HG02798 (cell line): ENCODE measurements around the gene LARP6.
A peak's percentile ranks its signal among the peaks of the same experiment; 100 is the strongest.
"Not testable (repeated sequence)": the region's sequence is repeated elsewhere in the genome, so short reads cannot be mapped to it uniquely, and the experiment has no call there.

ENCODE experiments used
- ATAC-seq: cut with Tn5 transposase; IDR thresholded peaks from one replicate; pipeline ENCODE4 v1.9.1; 2021; ENCODE audit warnings: mild to moderate bottlenecking; ENCODE audit not compliant: unreplicated experiment, poor library complexity

The LARP6 gene

GRCh38 chr15:70853973-70854665, at the start of gene LARP6:
Gene LARP6, minus strand, starts transcription at chr15:70854157. Its CDS starts 69 bp downstream, at chr15:70854088.
- ATAC-seq: no peak

- ATAC-seq: no peak
These were observed 48.1 kb upstream of the LARP6 start for GRCh38 chr15:70902107-70902506.

DNA sequence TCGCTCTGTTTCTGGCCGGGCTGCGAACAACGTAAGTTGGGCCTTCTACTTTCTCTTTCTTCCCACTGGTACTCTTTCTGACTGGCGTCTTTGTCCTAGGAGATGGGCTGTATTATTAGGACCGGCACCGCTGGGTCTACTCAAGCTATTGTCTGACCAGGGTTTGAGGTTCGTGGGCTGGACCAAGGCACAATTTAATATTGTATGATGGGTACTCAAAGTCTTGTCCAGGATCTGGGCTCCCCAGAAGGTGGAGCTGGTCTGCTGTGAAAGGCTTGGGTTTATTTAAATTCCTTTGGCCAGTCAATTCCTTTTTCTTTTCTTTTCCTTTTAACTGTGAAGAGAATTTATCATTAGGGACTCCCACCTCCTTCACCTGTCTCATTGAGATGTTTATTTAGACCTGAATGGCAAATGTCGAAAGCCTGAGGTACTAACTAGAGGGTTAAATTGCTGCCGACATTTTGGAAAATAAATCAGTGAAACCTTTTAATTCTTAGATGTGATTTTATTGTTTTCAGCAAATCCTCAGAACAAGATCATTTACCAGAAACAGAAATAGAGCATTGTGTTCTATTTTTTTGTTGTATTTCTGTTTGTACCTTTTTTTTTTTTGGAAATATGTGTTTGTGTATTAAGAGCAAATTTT, 39.1 kb upstream of the LARP6 start:
- peak; percentile 20 for ATAC-seq

DNA sequence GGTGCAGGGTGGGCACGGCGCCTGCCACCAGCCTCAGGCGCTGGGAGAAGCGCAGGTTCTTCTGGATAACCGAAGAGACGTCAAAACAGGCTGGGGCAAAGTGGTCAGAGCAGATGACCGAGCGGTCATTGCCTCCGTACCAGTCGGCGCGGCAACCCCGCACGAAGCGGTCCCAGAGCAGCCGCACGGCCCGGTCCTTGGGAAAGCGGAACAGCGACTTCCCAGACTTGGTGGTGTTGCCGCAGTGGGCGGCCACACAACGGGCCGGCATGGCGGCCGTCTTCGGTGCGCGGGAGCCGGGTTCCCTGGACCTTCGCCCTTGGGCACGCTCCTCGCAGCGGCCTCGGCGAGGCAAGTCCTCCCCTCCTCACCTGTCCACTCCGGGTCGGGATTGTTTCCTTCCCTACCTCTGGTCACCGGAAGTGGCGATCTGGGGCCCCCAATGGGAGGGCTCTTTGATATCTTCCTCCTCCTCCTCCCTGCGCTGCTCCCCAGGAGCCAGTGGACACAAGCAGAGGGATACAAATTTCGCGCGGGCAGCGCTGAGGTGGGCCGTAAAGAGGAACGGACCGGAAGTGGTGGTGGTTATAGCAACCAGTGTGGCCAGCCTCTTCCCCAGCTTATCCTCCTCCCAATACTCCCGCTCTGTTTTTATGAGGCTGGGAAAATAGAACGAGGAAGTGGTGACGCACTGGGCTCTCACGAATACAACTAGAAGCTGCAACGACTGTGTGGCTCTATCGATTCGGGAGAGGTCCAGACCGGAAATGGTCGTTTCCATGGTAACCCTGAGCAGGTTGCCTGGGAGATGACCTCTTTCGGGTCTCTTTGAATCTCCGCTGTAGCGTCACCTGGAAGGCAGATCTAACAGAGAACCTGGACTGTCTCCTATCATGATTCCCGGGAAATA, 38.3 kb upstream of the LARP6 start, which contains the start of the genes LRRC49 and THAP10:
Gene LRRC49, plus strand, starts transcription at position 825 of the 910 bp plus-strand sequence. Its CDS starts 69 bp downstream, at position 894.
Gene THAP10, minus strand, starts transcription at position 432 of the 910 bp plus-strand sequence. Its CDS starts 161 bp downstream, at position 271.
- ATAC-seq: peak; percentile 88

GRCh38 chr15:70882361-70882760, 28.4 kb upstream of the LARP6 start:
- no peak for ATAC-seq

DNA sequence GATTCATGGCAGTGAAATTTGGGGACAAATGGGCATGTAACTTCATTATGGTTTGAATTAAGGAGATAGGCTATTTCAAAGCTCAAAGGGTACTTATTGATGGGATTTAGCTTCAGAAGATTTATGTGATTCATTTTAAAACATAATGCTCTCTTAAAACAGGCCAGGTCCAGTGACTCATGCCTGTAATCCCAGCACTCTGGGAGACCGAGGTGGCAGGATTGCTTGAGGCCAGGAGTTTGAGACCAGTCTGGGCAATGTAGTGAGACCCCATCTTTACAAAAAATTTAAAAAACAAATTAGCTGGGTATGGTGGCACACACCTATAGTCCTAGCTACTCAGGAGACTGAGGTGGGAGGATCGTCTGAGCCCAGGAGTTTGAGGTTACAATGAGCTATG, 26.8 kb upstream of the LARP6 start:
- ATAC-seq: no peak

GRCh38 chr15:70879401-70879800, 25.4 kb upstream of the LARP6 start:
- no peak for ATAC-seq

DNA sequence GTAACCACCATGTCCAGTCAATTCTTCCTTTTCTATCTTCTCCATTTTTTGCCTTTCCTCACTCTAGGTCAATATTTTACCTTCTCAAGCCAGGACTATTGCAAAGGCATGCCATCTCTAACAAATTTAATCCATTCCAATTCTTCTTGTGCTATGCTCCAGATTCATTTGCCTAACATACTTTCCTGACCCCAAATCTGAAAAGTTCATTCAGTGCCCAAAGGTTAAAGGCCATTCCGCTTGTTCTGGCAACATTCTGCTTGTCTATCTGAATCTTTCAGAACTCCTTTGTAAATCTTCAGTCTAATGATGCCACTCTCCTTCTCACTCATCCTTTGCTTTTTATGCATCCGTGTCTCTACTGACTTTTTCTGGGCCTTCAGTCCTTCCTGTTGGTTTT, 22.7 kb upstream of the LARP6 start:
- ATAC-seq: no peak

DNA sequence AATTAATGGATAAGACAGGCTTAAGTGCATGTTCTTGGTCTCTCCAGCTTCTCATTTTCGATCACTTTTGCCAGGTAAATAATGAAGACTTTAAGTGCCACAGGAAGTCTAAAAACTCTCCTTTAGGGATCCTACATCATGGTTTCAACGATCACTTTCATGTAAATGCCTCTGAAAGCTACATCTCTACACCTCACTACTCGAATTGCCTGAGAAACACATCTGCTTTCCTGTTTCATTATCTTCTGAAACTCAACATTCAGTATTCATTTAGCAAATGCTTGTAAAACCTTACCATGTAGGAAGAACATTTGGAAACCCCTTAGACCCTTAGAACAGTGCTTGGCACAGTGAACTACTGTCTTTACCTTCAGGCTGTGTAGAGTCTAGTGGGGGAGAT, 22.1 kb upstream of the LARP6 start:
- ATAC-seq: no peak

DNA sequence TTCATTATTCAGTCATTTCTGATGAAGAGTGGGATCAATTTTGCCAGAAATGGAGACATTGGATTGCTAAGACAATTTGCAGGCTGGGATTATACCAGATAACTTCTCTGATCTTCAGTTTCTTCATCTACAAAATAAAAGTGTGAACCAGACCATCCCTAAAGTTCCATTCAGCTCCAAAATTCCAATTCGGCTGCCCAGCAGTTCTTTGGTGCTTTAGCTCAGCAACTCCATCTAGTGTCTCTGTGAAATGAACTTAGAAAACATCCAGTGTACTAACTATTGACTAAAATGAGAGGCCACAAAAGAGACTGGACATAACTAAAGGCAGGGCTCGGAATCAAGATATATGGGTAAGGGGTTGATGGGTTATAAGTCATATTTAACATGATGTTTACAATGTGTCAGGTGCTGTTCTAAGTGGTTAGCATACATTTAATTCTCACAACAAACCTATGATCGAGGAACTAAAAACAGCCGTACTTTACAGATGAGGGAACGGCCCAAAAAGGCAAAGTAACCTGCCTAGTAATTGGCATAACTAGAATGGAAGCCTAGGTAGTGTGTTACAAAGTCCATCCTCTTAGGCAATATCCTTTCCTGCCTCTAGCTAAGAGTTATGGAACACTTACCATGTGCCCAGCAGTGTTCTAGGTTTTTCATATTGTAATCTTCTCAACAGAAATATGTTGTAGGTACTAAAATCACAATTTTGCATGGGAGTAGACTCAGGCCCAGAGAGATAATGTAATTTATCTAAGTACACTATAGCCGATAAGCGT, 21.2 kb upstream of the LARP6 start:
- no peak for ATAC-seq

DNA sequence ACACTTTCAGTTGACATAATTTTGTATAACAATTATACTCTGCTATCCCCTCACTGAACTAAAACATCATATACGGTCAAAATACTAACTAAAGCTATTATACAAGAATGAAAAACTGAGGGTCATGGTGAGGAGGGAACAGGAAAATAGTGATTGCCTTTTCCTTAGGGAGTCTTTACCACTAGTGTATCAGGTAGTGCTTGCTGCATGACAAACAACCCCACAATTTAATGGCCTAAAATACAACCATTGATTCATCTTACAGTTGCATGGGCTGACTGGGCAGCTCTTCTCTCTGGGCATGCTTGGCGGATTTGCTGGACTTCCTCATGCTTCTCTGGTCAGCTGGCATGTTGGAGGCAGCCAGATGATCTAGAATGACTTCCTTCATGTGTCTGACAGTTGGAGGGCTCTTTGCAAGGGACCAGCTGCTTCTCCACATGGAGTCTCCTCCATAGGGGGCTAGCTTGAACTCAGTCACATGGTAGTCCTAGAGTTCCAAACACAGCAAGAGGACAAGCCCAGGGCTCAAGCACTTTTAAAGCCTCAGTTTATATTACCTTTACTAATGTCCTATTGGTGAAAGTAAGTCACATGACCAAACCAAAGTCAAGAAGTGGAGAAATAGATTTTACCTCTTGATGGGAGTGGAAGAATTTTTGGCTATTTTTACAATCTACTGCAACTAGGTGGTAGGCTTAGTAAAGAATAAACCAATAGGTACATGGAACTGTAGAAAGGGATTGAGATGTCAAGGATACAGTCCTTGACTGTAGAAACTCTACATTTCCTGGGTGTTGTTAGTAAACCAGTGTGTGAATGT, 19.5 kb upstream of the LARP6 start:
- no peak for ATAC-seq

DNA sequence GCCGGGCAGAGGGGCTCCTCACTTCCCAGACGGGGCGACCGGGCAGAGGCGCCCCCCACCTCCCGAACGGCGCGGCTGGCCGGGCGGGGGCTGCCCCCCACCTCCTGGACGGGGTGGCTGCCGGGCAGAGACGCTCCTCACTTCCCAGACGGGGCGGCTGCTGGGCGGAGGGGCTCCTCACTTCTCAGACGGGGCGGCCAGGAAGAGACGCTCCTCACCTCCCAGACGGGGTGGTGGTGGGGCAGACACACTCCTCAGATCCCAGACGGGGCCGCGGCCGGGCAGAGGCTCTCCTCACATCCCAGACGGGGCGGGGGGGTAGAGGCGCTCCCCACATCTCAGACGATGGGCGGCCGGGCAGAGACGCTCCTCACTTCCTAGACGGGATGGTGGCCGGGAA, 17.5 kb upstream of the LARP6 start:
- not testable (repeated sequence) for ATAC-seq

- ATAC-seq: no peak
These were observed 16.1 kb upstream of the LARP6 start for GRCh38 chr15:70870051-70870450.

DNA sequence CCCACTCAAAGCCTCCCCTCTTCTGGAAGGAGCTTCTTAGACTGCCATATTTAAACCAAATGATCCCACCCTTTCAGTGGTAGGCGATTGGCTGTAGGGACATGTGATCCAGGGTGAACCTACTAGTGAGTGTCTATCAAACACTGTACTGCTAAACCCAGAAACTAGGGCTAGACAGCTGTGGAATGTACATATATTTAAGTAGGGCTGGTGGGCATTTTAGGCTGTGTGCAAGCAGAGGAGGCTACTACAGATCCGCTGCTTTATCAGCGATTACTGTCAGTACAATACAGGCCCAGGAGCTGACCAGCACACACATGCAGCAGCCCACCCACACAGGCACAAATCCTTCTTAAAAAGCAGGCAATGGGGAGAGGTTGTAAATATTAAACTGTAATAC, 15.4 kb upstream of the LARP6 start:
- ATAC-seq: no peak

DNA sequence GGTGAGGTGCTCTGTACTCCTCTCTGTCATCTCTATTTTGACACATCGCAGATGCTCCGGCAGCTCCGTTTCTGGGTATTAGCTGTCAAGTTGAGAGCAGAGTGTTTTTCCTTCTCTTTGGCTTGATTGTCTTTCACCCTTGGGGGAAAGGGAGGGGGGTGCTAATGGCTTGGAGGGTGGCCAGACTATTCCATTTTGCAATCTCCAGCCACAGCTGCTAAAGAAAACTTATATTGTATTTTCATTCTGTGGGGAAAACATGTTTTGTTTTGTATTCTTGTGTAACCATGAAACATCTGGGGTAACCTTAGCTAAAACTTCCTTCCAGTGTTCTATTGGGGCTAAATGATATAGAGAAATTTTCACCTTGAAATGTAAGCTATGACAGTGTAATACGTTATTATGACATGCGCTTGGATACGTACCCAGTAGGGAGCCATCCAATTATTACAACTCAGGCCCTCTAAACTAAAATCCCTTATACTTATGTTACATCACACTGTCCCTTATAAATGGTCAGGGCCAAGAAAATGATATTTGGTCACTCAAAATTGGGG, 14.0 kb upstream of the LARP6 start:
- ATAC-seq: no peak

- no peak for ATAC-seq
These were observed 13.2 kb upstream of the LARP6 start for GRCh38 chr15:70866982-70867641.

DNA sequence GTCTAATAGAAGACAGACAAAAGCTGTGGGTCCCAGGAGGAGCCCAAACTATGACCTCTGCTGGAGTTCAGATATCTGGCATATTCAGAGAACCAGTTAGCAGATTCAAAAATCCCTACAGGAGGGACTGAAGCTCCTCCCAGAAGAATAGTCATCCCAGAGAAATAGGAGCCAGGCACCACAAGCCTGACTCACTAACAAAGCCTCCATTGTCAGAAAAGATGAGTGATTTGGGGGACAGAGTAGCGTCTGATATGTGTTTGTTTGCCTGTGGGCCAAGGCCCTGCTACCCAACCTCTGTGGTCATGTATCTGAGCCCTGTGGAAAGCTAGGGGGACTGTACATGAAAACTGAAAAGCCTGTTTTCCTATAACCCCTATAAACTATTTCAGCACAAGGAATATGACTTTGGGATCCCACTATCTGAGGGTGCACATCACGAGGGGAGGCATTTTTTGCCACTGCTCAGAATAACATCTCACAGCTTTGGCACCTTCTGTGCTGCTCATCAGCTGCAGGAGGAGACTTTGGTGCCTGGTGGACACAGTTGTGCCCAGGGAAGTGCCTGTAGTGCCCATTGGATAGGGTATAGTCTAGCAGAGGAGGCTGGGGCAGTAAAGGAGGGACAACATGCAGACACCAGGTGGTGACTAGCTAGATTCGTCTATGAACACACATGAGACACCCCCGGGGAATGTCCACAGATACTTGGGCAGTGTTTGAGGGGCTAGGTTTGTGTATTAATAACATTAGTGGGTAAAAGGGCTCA, 9.7 kb upstream of the LARP6 start:
- no peak for ATAC-seq

GRCh38 chr15:70859998-70860397, 6.0 kb upstream of the LARP6 start:
- no peak for ATAC-seq
